OCI-LY7 (cell line): ENCODE results near the gene MSANTD3. TPM values are rescaled to one million over a fixed set of nuclear protein-coding genes. Genes with fewer than 3 reads are reported as not detected.

Source experiments
- BruUV-seq: library from RNA; stranded (reverse); fragments of 400-500 nt; replicated peaks from 2 replicates; lab custom pipeline; 2021; lab: Mats Ljungman, UMichigan
- CTCF ChIA-PET: fragments of 300-600 bp; sonication (Branson Sonifier 250); formaldehyde crosslinking; loops from one replicate; lab custom pipeline; 2022; ENCODE audit warnings: antibody characterized with exemption; ENCODE audit not compliant: unreplicated experiment; lab: Charles Lee
- POLR2A ChIA-PET: fragments of 300-600 bp; sonication (Branson Sonifier 250); formaldehyde crosslinking; loops from one replicate; lab custom pipeline; 2022; ENCODE audit warnings: antibody characterized with exemption; lab: Charles Lee
- DNase-seq: peaks from one replicate; pipeline ENCODE4 v3.0.0-alpha.2; 2015; ENCODE audit warnings: low spot score
- H2AFZ ChIP-seq: fragments of 200-600 bp; sonication (generic), shearing (Covaris generic); 2 replicates; pipeline ENCODE4 v1.6.1; 2014; ENCODE audit warnings: mild to moderate bottlenecking, antibody characterized with exemption, low read length, moderate library complexity
- H3K27ac ChIP-seq: fragments of 200-600 bp; sonication (generic); 2 replicates; pipeline ENCODE4 v1.5.1; 2014; ENCODE audit warnings: mixed run types, low read depth, mild to moderate bottlenecking, moderate library complexity, low read length, inconsistent platforms; ENCODE audit not compliant: poor library complexity, severe bottlenecking
- H3K36me3 ChIP-seq: fragments of 200-600 bp; sonication (generic); 2 replicates; pipeline ENCODE4 v1.6.1; 2014; ENCODE audit warnings: mild to moderate bottlenecking, antibody characterized with exemption, low read length, moderate library complexity, mixed read lengths; ENCODE audit not compliant: insufficient read depth
- H3K4me1 ChIP-seq: fragments of 200-600 bp; sonication (generic); 2 replicates; pipeline ENCODE4 v1.5.1; 2014; ENCODE audit warnings: mild to moderate bottlenecking, low read length; ENCODE audit not compliant: insufficient read depth, poor library complexity, severe bottlenecking
- H3K4me2 ChIP-seq: fragments of 200-600 bp; sonication (generic); 2 replicates; pipeline ENCODE4 v1.6.1; 2014; ENCODE audit warnings: mild to moderate bottlenecking, low read length
- H3K4me3 ChIP-seq: fragments of 200-600 bp; sonication (generic); 2 replicates; pipeline ENCODE4 v1.5.1; 2014; ENCODE audit warnings: mild to moderate bottlenecking, low read depth, low read length; ENCODE audit not compliant: poor library complexity, severe bottlenecking
- H3K79me2 ChIP-seq: fragments of 200-600 bp; sonication (generic); 2 replicates; pipeline ENCODE4 v1.6.1; 2016; ENCODE audit warnings: low read depth, mild to moderate bottlenecking, low read length, moderate library complexity, mixed read lengths; ENCODE audit not compliant: insufficient read depth
- H3K9me2 ChIP-seq: fragments of 200-600 bp; sonication (generic); 2 replicates; pipeline ENCODE4 v1.6.1; 2016; ENCODE audit warnings: mild to moderate bottlenecking, low read length, mixed read lengths; ENCODE audit not compliant: insufficient read depth
- H3K9me3 ChIP-seq: fragments of 200-600 bp; sonication (generic); 2 replicates; pipeline ENCODE4 v1.6.1; 2014; ENCODE audit warnings: mild to moderate bottlenecking, mixed run types, low read length, mixed read lengths
- H4K20me1 ChIP-seq: fragments of 200-600 bp; sonication (generic); 2 replicates; pipeline ENCODE4 v1.6.1; 2014; ENCODE audit warnings: mild to moderate bottlenecking, antibody characterized with exemption, low read length, moderate library complexity, mixed read lengths; ENCODE audit not compliant: insufficient read depth
- CTCF ChIP-seq: fragments of 200-600 bp; sonication (generic); conservative IDR thresholded peaks from 2 replicates; pipeline ENCODE4 v1.5.1; 2014; ENCODE audit warnings: mild to moderate bottlenecking, antibody characterized with exemption, low read length, moderate library complexity, mixed read lengths
- EZH2phosphoT487 ChIP-seq: fragments of 200-600 bp; sonication (generic); IDR thresholded peaks from 2 replicates; pipeline ENCODE4 v1.6.1; 2018; ENCODE audit warnings: low read depth, borderline replicate concordance, mild to moderate bottlenecking, mixed run types, antibody characterized with exemption, low read length, moderate library complexity, mixed read lengths
- intact Hi-C: fragments of 100-400 bp; cut with micrococcal nuclease; formaldehyde crosslinking; loops from one replicate; pipeline ENCODE4 v1.10.0; 2022; ENCODE audit not compliant: unreplicated experiment
- total RNA-seq, 2 experiments: library from RNA; depleted of rRNA in 1 of 2; stranded (reverse); fragments of >200 nt in 1 of 2; shearing (Covaris generic) in 1 of 2; gene quantifications; 2 replicates each; pipeline ENCODE4 v1.2.3, GENCODE V29; 2014 to 2022

Gene MSANTD3
- total RNA-seq, 2 experiments from 2014 or later, result 30.5 to 38.0 TPM

- TF ChIP-seq CTCF (no peak), EZH2phosphoT487 (no peak)
- Histone ChIP-seq H2AFZ (no peak overlapping the region), H3K27ac (no peak overlapping the region), H3K4me3 (peak overlapping the region; percentile 81), H3K4me1 (peaks cover 15% of the 10 kb centered on the region), H4K20me1 (no peaks in the 10 kb centered on the region), H3K9me2 (no peaks in the 10 kb centered on the region), H3K9me3 (no peaks in the 10 kb centered on the region), H3K4me2 (peak overlapping the region; percentile 81), H3K36me3 (no peaks in the 10 kb centered on the region), H3K79me2 (no peaks in the 10 kb centered on the region)
- DNase-seq, result no peak
- POLR2A ChIA-PET, result no interaction called here
- intact Hi-C loops, result no loop called here
- CTCF ChIA-PET, result no interaction called here
- BruUV-seq, result no TSS peak
Measured at GRCh38 chr9:100474924-100475276, 48.0 kb downstream of the MSANTD3 start.

- CTCF ChIA-PET, result no interaction called here
- TF ChIP-seq EZH2phosphoT487 (no peak), CTCF (no peak)
- Histone ChIP-seq H3K9me2 (no peaks in the 10 kb centered on the region), H3K9me3 (no peaks in the 10 kb centered on the region), H3K36me3 (no peaks in the 10 kb centered on the region), H3K4me1 (peaks cover 12% of the 10 kb centered on the region), H3K4me3 (no peak overlapping the region), H2AFZ (no peak overlapping the region), H4K20me1 (no peaks in the 10 kb centered on the region), H3K79me2 (no peaks in the 10 kb centered on the region), H3K27ac (no peak overlapping the region), H3K4me2 (no peak overlapping the region)
- no peak for DNase-seq
- BruUV-seq, result no TSS peak
- POLR2A ChIA-PET, result interaction anchor here (0.6 to 1.1 kb wide), 4 partner anchors 8 to 1321 kb away, joined by 3 to 4 read pairs (median 3); no protein-coding TSS in a partner anchor
- intact Hi-C loops, result no loop called here
Measured at GRCh38 chr9:100477241-100477640, 50.3 kb downstream of the MSANTD3 start.

GRCh38 chr9:100478192-100478591 is 51.2 kb downstream of the MSANTD3 start:
- Histone ChIP-seq H3K9me2 (no peaks in the 10 kb centered on the region), H3K36me3 (no peaks in the 10 kb centered on the region), H3K4me1 (peaks cover 6% of the 10 kb centered on the region), H3K4me2 (no peak overlapping the region), H4K20me1 (no peaks in the 10 kb centered on the region), H3K79me2 (no peaks in the 10 kb centered on the region), H2AFZ (no peak overlapping the region), H3K9me3 (no peaks in the 10 kb centered on the region), H3K27ac (no peak overlapping the region), H3K4me3 (no peak overlapping the region)
- no peak for TF ChIP-seq EZH2phosphoT487
- no peak for TF ChIP-seq CTCF
- no TSS peak for BruUV-seq
- no peak for DNase-seq
- intact Hi-C loops, result no loop called here
- ChIA-PET POLR2A (interaction anchor here (0.6 kb wide), 1 partner anchor 49 kb away, joined by 4 read pairs; no protein-coding TSS in a partner anchor), CTCF (no interaction called here)
